HPDE6-E6E7 (cell line): ENCODE results near the gene CDK18.
"Not testable (repeated sequence)": the region's sequence is repeated elsewhere in the genome, so short reads cannot be mapped to it uniquely, and the experiment has no call there.

Source experiments
- DNase-seq: peaks from one replicate; pipeline ENCODE4 v3.0.0; 2011; ENCODE audit warnings: missing footprints; ENCODE audit errors: extremely low spot score

The CDK18 gene

GRCh38 chr1:205504311-205505075 is at the start of gene CDK18:
Gene CDK18 (plus strand): TSS chr1:205504669. CDS start chr1:205523168, 18,499 bp downstream.
- DNase-seq: no peak

- DNase-seq: no peak
These were observed 49.5 kb upstream of the CDK18 start for GRCh38 chr1:205454903-205455335.

GRCh38 chr1:205455581-205456382 is 48.7 kb upstream of the CDK18 start, which contains the start of gene BLACAT1:
Gene BLACAT1 (minus strand): TSS chr1:205456045.
- no peak for DNase-seq

DNA sequence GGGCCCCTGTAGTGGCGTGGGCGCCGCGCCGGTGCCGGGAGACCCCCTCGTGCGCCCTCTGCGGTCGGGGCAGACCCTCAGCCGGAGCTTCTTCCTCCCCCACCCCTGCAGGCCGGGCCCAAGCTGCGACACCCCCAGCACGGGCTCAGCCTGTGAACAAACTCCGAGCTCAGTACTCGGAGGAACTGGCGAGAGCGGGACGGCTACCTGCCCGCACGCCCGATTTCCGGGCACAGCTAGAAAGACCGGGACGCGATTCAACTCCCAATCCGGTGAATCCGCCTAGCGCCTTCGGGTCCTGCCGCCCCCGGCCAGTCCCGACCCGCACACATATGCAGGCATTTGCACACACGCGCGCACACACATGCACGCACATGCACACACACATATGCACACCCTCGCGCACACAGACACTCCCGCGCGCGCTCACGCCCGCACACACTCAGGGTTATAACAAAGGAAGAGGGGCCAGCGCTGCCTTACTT is 48.0 kb upstream of the CDK18 start:
- no peak for DNase-seq

DNA sequence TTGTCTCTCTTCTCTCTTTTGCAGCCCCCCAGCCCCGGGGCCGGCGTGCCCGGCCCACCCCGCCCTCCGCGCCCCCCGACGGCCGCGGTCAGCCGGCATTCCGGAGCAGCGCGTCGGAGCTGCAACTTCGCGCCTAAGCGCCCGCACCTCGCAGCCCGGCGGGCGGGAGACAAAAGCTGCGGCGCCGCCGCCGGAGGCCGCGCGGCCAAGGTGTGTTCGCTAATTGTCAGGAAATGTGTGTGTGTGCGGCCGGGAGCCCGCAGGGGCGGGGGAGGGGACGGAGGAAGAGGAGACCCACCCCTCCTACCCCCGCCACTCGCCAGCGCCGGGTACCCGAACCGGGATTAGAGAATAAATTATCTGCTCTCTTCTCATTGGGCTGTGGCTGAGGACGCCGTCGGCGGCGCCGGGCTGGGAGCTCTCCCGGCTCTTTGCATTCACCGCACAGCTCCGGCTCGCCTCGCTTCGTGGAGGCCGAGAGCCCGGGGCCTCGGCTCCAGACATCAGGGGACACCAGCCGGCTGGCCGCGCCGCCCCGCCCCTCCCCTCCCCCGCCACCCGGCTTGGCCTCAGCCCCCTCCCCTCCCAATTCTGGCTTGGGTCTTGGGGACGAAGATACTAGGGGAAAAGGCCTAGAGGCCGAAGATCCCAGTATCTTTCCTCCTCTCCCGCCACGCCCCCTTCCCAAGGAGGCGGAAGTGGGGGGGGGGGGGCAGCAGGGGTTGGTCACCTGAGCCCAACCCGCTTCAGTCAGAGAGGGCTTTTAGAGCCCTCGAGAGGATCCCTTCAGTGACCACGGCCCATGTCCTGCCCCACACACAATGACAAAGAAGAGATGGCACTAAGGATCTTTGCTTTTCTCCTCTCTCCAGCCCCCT is 47.4 kb upstream of the CDK18 start:
- DNase-seq: no peak

GRCh38 chr1:205458777-205459566 is 45.5 kb upstream of the CDK18 start:
- DNase-seq: peak; percentile 69

DNA sequence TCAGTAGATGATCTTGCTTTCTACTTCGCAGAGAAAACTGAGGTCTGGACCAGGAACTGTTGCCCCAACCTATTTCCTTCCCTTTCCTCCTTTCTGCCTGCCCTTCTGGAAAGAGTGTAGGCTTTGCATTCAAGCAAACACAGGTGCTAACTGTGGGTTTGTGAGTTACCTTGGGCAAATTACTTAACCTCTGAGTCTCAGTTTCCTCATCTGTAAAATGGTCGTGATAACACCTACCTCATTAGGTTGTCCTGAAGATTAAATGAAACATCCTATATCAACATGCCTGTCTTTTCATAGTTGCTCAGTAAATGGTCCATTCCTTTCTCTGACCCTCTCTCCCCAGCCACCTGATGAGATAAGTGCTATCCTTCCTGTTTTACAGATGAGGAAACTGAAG is 39.1 kb upstream of the CDK18 start:
- no peak for DNase-seq

- DNase-seq: no peak
These were observed 37.8 kb upstream of the CDK18 start for GRCh38 chr1:205466595-205467220.

GRCh38 chr1:205470131-205470530 is 34.3 kb upstream of the CDK18 start:
- no peak for DNase-seq

DNA sequence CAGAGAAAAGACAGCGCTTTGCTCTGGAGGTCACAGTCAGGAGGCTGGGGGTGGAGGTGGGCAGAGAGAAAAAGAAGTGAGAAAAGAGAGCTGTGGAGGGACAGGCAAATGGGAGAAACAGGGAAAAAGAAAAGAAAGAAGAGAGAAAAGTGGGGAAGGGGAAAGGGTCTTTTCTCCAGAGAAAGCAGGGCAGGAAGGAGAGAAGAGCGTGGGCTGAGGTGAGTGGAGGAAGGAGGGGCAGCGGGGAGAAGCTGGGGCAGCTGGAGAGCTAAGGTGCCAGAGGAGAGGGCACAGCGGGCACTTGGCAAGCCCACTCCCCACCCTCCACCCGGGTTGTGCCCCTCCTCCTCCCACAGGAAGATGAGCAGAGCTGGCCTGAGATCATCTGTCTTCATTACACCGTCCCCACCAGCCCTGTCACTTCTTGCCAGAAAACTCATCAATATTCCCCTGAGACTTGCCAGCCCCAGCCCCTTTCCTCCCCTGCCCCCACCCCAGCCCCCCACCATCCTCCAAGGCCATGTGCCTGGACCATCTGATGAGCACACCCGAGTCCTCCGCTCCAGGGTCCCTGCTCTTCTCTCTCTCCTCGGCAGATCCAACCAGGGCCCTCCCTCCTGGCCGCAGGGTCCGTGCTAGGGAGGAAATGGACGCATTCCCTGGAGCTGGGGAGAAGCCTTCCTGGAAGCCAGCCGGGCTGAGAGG is 31.6 kb upstream of the CDK18 start:
- DNase-seq: no peak

GRCh38 chr1:205473475-205473874 is 31.0 kb upstream of the CDK18 start:
- DNase-seq: no peak

DNA sequence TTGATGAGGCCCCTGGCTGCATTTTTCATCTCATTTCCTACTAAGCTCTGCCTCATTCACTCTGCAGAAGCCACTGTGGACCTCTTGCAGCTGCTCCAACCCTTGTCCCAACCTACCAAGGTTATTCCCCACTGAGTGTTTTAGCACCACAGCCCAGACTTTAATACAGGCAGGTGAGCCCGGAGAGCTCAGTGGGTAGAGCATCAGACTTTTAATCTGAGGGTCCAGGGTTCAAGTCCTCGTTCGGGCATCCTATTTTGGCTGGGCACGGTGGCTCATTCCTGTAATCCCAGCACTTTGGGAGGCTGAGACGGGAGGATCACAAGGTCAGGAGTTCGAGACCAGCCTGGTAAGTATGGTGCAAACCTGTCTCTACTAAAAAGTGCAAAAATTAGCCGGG is 30.5 kb upstream of the CDK18 start:
- DNase-seq: no peak

DNA sequence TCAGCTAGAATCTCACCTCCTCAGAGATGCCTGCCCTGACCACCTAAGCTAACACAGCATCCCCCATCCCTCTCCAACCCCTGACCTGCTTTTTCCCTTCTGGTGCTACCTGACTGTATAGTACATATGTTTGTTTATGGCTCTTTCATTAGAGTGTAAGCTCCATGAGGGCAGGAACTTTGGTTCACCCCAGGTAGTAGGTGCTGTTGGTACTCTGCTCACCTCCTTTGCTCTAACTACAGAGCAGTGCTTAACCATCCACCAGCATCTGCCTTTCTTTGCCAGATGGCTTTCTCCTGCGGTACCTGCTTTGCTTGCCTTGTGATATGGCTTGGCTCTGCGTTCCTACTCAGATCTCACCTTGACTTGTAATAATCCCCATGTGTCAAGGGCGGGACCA is 29.9 kb upstream of the CDK18 start:
- DNase-seq: no peak

DNA sequence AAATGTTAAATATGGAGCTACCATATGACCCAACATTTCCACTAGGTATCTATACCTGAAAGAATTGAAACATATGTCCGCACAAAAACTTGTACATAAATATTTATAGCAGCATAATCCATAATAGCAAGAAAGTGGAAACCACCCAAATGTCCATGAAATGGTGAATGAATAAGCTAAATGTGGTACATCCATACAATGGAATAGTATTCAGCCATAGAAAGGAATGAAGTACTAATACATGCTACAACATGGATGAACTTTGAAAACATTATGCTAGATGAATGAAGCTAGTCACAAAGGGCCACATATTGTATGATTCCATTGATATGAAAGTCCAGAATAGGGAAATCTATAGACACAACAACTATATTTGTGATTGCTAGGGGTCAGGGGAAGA is 28.6 kb upstream of the CDK18 start:
- DNase-seq: no peak

DNA sequence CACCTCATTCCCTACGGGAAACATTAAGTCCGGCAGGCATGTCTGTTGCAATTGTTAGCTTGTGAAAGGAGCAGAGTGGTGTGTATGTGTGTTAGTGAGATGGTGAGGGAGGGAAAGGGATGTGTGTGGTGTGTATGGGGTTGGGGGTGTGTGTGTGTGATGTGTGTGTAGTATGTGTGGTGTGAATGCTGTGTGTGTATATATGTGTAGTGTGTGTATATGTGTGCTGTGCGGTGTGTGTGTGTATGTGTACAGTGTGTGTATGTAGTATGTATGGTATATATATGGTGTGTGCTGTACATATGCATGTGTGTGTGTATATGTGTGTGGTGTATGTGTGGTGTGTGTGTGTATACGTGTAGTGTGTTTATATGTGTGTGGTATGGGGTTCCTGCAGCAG is 27.8 kb upstream of the CDK18 start:
- DNase-seq: no peak

- DNase-seq: no peak
These were observed 27.2 kb upstream of the CDK18 start for GRCh38 chr1:205477121-205477758.

GRCh38 chr1:205477759-205478247 is 26.7 kb upstream of the CDK18 start:
- DNase-seq: peak; percentile 82

GRCh38 chr1:205478985-205479384 is 25.5 kb upstream of the CDK18 start:
- not testable (repeated sequence) for DNase-seq

DNA sequence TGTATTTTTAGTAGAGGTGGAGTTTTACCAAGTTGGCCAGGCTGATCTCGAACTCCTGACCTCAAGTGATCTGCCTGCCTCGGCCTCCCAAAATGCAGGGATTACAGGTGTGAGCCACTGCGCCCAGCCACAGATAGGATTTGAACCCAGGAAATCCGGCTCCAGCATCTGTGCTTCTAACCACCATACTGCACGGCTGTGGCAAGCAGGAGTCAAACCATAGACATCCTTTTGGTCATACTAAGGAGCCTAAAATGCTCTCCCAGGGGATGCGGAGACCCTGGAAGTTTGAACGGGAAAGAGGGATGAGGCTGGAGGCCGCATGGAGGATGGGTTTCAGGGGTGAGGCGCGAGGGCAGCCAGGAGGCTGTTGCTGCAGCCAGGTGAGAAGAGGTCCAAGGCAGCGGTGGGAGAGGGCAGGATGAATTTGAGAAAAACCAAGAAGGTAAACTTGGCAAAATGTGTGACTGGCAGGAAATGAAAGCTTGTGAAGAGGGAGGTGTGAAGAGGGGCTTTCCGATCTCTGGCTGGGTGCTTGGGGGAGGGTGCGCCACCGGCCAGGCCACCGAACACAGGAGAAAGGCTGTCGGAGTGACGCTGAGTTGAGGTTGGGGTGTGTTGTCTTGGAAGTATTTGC is 24.0 kb upstream of the CDK18 start:
- DNase-seq: no peak
